Right hindlimb (tissue), 1 donor: ENCODE results near the gene FAM3A.

Experiments used
- DNase-seq: peaks from one replicate; pipeline ENCODE4 v3.0.0-alpha.2; 2018

Gene FAM3A

DNA sequence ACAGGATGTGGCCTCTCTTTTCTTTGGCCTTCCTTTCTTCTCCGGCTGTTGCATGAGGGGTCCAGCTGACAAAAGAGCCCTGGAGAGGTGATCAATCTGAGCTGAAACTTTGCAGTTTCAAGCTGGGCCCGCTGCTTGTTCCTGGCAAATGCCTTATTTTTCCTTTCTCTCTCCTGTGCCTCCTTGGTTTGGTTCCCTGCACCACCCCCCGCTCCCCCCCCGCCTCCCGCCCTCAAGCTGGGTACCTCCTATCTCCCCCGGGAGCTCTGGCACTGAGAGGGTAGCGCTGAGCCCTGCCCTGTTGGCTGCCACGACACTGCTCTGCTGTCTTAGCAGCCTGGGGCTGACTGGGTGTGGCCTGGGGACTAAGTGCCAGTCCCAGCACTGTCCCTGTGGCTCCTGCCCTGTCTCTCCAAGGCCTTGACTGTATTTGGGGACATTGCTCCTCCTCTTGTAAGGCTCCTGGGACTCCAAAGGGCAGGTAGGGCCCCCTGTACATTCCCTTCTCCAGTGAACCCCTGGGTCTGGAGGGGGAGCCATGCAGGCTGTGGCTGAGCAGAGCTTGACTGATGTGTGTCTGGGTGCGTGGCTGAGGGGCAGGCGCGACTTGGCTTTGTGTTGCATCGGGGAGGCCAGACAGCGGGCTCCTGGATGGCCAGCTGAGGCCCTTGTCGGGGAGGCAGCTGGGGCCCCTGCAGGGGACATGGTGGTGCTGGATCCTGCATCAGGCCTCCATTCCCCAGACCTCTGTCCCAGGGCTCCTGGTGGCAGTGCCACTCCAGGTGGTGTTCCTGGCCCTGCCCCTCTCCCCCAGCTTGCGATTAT, 56.9 kb downstream of the FAM3A start:
- peak; percentile 35 for DNase-seq

GRCh38 chrX:154458116-154458953, 57.7 kb downstream of the FAM3A start, which contains the start of gene PLXNA3:
Gene PLXNA3 (plus strand): TSS chrX:154458281. CDS start chrX:154460184, 1,903 bp downstream.
- peak; percentile 45 for DNase-seq

- peak; percentile 39 for DNase-seq
These were observed 58.4 kb downstream of the FAM3A start for GRCh38 chrX:154457491-154458115.
